Stimulated activated CD8-positive, alpha-beta memory T cell treated with anti-CD3 and anti-CD28 coated beads, Interleukin-15, amount 100 ng/mL, for 24 hours (primary cell): Measurements from ENCODE around the gene RAB8A.

Source experiments
- DNase-seq: peaks from one replicate; pipeline ENCODE4 v3.0.0-alpha.2; 2020; ENCODE audit warnings: low read depth

RAB8A gene

GRCh38 chr19:16142032-16142580 lies 30.4 kb downstream of the RAB8A start:
- no peak for DNase-seq

GRCh38 chr19:16143399-16144215 lies 31.9 kb downstream of the RAB8A start, which contains the start of gene HSH2D:
Gene HSH2D, plus strand, starts transcription at chr19:16143685. Its CDS starts 5,066 bp downstream, at chr19:16148751.
- peak; percentile 38 for DNase-seq

- DNase-seq: no peak
Measured at GRCh38 chr19:16144216-16144581, 32.5 kb downstream of the RAB8A start.

GRCh38 chr19:16146112-16146511 lies 34.4 kb downstream of the RAB8A start:
- no peak for DNase-seq

- DNase-seq: no peak
Measured at GRCh38 chr19:16148443-16149229, 36.9 kb downstream of the RAB8A start.

- no peak for DNase-seq
Measured at GRCh38 chr19:16153582-16154336, 42.1 kb downstream of the RAB8A start.

- DNase-seq: no peak
Measured at GRCh38 chr19:16154557-16154956, 42.9 kb downstream of the RAB8A start.

- no peak for DNase-seq
Measured at GRCh38 chr19:16155128-16155527, 43.4 kb downstream of the RAB8A start.

GRCh38 chr19:16156904-16157303 lies 45.2 kb downstream of the RAB8A start:
- no peak for DNase-seq

GRCh38 chr19:16157601-16158000 lies 45.9 kb downstream of the RAB8A start:
- no peak for DNase-seq

- DNase-seq: no peak
Measured at GRCh38 chr19:16159655-16160054, 48.0 kb downstream of the RAB8A start.

- DNase-seq: no peak
Measured at GRCh38 chr19:16160445-16160942, 48.8 kb downstream of the RAB8A start.

- no peak for DNase-seq
Measured at GRCh38 chr19:16160943-16161560, 49.4 kb downstream of the RAB8A start.

- DNase-seq: no peak
Measured at GRCh38 chr19:16161840-16162239, 50.2 kb downstream of the RAB8A start.

GRCh38 chr19:16164222-16164890 lies 52.7 kb downstream of the RAB8A start:
- no peak for DNase-seq

GRCh38 chr19:16166417-16166816 lies 54.7 kb downstream of the RAB8A start:
- no peak for DNase-seq

- no peak for DNase-seq
Measured at GRCh38 chr19:16167055-16167454, 55.4 kb downstream of the RAB8A start.

GRCh38 chr19:16168465-16169081 lies 56.9 kb downstream of the RAB8A start:
- no peak for DNase-seq

GRCh38 chr19:16170134-16170533 lies 58.4 kb downstream of the RAB8A start:
- no peak for DNase-seq

GRCh38 chr19:16175954-16176353 lies 64.3 kb downstream of the RAB8A start:
- no peak for DNase-seq
